ENCODE results near the gene UBE2L6. TPM values are rescaled to one million over a fixed set of nuclear protein-coding genes. Genes with fewer than 3 reads are reported as not detected.

The UBE2L6 gene
- total RNA-seq, 1 experiment from 2014 or later: 30.4 TPM

- CTCF ChIA-PET: interaction anchor here (0.5 to 1.0 kb wide), 2 partner anchors 39 to 72 kb away, joined by 3 read pairs; no protein-coding TSS in a partner anchor
- Histone ChIP-seq H3K4me3 (ENCODE audit: low read depth, low read length, poor library complexity, severe bottlenecking) (peak within 1 kb of the TSS; percentile 95), H3K4me1 (ENCODE audit: insufficient read depth, low read length, poor library complexity, severe bottlenecking) (peaks cover 12% of the 10 kb centered on the region), H3K36me3 (ENCODE audit: insufficient read depth, low read length, poor library complexity, severe bottlenecking) (peaks cover 11% of the 10 kb centered on the region), H3K9me3 (ENCODE audit: low read depth, low read length, poor library complexity, severe bottlenecking) (no peaks in the 10 kb centered on the region), H3K27me3 (replicated peaks; ENCODE audit: insufficient read depth, low read depth, low read length, poor library complexity) (no peaks in the 10 kb centered on the region), H3K27ac (ENCODE audit: low read depth, low read length, poor library complexity, severe bottlenecking) (peak within 1 kb of the TSS; percentile 83)
- intact Hi-C loops (cut with micrococcal nuclease; ENCODE audit: unreplicated experiment): no loop called here
- TF ChIP-seq CTCF (conservative IDR thresholded peaks at IDR 0.05; ENCODE audit: low read depth, low read length) (no peak), EZH2 (IDR thresholded peaks at IDR 0.05; ENCODE audit: borderline replicate concordance, low read depth, low read length, poor library complexity, severe bottlenecking) (no peak)
- no TSS peak for BruUV-seq (replicated peaks)
- POLR2A ChIA-PET (ENCODE audit: low non-redundant PET): no interaction called here
- DNase-seq (ENCODE audit: low spot score): peak; percentile 100
Observed at GRCh38 chr11:57530596-57531507, 36.6 kb downstream of the UBE2L6 start, which contains the start of gene TIMM10. TIMM10 (minus strand) TSS chr11:57530754; CDS start chr11:57530189, 565 bp downstream.

- DNase-seq (ENCODE audit: low spot score): no peak
- intact Hi-C loops (cut with micrococcal nuclease; ENCODE audit: unreplicated experiment): no loop called here
Observed at GRCh38 chr11:57530215-57530595, 37.3 kb downstream of the UBE2L6 start.

GRCh38 chr11:57529012-57529411, 38.5 kb downstream of the UBE2L6 start:
- no peak for DNase-seq (ENCODE audit: low spot score)
- POLR2A ChIA-PET (ENCODE audit: low non-redundant PET): no interaction called here
- no peaks in the 10 kb centered on the region for H3K27me3 ChIP-seq (replicated peaks; ENCODE audit: insufficient read depth, low read depth, low read length, poor library complexity)
- no peaks in the 10 kb centered on the region for H3K9me3 ChIP-seq (ENCODE audit: low read depth, low read length, poor library complexity, severe bottlenecking)
- peaks cover 12% of the 10 kb centered on the region for H3K4me1 ChIP-seq (ENCODE audit: insufficient read depth, low read length, poor library complexity, severe bottlenecking)
- H3K36me3 ChIP-seq (ENCODE audit: insufficient read depth, low read length, poor library complexity, severe bottlenecking): peaks cover 15% of the 10 kb centered on the region
- CTCF ChIA-PET: interaction anchor here (0.7 kb wide), 1 partner anchor 70 kb away, joined by 3 read pairs; no protein-coding TSS in a partner anchor
- peak overlapping the region; percentile 95 for H3K4me3 ChIP-seq (ENCODE audit: low read depth, low read length, poor library complexity, severe bottlenecking)
- BruUV-seq (replicated peaks): no TSS peak
- TF ChIP-seq EZH2 (IDR thresholded peaks at IDR 0.05; ENCODE audit: borderline replicate concordance, low read depth, low read length, poor library complexity, severe bottlenecking) (no peak), CTCF (conservative IDR thresholded peaks at IDR 0.05; ENCODE audit: low read depth, low read length) (no peak)
- intact Hi-C loops (cut with micrococcal nuclease; ENCODE audit: unreplicated experiment): no loop called here
- no peak overlapping the region for H3K27ac ChIP-seq (ENCODE audit: low read depth, low read length, poor library complexity, severe bottlenecking)

More at GRCh38 chr11:57530215-57530595, 37.3 kb downstream of the UBE2L6 start:
- BruUV-seq (replicated peaks): no TSS peak
- H3K36me3 ChIP-seq (ENCODE audit: insufficient read depth, low read length, poor library complexity, severe bottlenecking): peaks cover 11% of the 10 kb centered on the region
- peaks cover 12% of the 10 kb centered on the region for H3K4me1 ChIP-seq (ENCODE audit: insufficient read depth, low read length, poor library complexity, severe bottlenecking)
- H3K27me3 ChIP-seq (replicated peaks; ENCODE audit: insufficient read depth, low read depth, low read length, poor library complexity): no peaks in the 10 kb centered on the region
- H3K9me3 ChIP-seq (ENCODE audit: low read depth, low read length, poor library complexity, severe bottlenecking): no peaks in the 10 kb centered on the region
- peak overlapping the region; percentile 83 for H3K27ac ChIP-seq (ENCODE audit: low read depth, low read length, poor library complexity, severe bottlenecking)
- no peak for TF ChIP-seq EZH2 (IDR thresholded peaks at IDR 0.05; ENCODE audit: borderline replicate concordance, low read depth, low read length, poor library complexity, severe bottlenecking)
- no peak for TF ChIP-seq CTCF (conservative IDR thresholded peaks at IDR 0.05; ENCODE audit: low read depth, low read length)
- CTCF ChIA-PET: interaction anchor here (1.0 kb wide), 1 partner anchor 38 kb away, joined by 3 read pairs; no protein-coding TSS in a partner anchor
- H3K4me3 ChIP-seq (ENCODE audit: low read depth, low read length, poor library complexity, severe bottlenecking): peak overlapping the region; percentile 95
- POLR2A ChIA-PET (ENCODE audit: low non-redundant PET): no interaction called here
